IPS DF 4.7 (cell line): Measurements from ENCODE around the gene KRT4.
"Not testable (repeated sequence)": the region's sequence is repeated elsewhere in the genome, so short reads cannot be mapped to it uniquely, and the experiment has no call there.

Experiments
- DNase-seq: peaks from one replicate; pipeline ENCODE4 v3.0.0-alpha.2; 2013; ENCODE audit warnings: low spot score; ENCODE audit errors: extremely low read depth

KRT4 gene

GRCh38 chr12:52813885-52814709 lies at the start of gene KRT4:
Gene KRT4 (minus strand): TSS chr12:52814116. CDS start chr12:52814058, 58 bp downstream.
- DNase-seq = no peak

DNA sequence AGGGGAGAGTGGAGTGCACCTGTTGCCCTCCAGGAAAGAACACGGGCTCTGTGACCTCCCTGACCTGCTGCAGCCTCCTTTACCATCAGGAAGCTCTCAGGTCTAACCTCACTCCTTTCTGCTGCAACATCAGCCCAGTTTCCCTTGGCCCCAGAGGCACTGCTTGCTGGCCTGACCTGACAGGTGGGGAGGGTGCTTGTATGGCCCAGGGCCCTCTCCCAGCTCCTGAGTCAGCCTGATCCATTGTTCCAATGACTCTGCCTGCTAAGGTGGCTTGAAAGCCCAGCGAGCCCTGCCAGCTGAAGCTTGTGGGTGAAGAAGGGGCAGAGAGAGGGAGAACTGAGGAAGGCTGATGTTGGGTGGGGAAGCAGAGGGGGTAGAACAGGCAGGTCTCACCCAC lies 48.1 kb upstream of the KRT4 start:
- DNase-seq = no peak

DNA sequence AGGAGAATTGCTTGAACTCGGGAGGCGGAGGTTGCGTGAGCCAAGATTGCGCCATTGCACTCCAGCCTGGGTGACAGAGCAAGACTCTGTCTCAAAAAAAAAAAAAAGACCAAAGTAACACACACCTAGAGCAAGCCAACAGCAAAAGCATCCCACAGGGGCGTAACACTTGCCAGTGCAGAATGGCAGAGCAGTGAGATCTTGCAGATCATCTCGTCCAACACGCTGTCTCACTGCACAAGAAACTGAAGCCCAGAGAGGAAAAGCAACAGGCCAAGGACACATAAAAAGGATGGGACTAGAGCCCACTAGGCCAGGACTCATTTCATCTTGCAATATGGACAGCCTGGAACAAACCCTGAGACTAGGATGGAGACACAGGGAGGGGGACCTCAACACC lies 47.6 kb upstream of the KRT4 start:
- DNase-seq = no peak

GRCh38 chr12:52860102-52860823 lies 46.3 kb upstream of the KRT4 start:
- no peak for DNase-seq

- DNase-seq = no peak
These were observed 43.6 kb upstream of the KRT4 start for GRCh38 chr12:52857500-52857899.

GRCh38 chr12:52856787-52857186 lies 42.9 kb upstream of the KRT4 start:
- no peak for DNase-seq

DNA sequence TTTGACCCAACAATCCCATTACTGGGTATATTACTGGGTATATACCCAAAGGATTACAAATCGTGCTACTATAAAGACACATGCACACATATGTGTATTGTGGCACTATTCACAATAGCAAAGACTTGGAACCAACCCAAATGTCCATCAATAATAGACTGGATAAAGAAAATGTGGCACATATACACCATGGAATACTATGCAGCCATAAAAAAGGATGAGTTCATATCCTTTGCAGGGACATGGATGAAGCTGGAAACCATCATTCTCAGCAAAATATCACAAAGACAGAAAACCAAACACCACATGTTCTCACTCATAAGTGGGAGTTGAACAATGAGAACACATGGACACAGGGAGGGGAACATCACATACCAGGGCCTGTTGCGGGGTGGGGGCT lies 42.2 kb upstream of the KRT4 start:
- DNase-seq = not testable (repeated sequence)

DNA sequence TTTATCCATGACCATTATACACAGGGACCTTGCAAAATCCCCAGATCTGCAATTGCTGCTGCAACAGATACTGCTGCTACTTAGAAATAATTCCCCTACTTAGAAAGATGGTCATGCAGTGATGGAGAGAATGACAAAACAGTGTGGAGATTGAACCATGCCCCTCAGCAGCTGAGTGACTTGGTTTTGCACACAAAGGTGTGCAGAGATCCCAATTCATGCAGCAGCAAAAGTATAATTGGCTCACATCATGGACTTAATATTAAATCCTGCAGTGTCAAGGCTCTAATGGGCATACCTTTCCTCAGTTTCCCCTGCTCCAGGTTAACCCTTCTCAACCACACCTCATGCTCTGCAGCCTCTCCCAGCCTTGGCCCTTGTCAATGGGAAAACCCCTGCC lies 37.9 kb upstream of the KRT4 start:
- no peak for DNase-seq

DNA sequence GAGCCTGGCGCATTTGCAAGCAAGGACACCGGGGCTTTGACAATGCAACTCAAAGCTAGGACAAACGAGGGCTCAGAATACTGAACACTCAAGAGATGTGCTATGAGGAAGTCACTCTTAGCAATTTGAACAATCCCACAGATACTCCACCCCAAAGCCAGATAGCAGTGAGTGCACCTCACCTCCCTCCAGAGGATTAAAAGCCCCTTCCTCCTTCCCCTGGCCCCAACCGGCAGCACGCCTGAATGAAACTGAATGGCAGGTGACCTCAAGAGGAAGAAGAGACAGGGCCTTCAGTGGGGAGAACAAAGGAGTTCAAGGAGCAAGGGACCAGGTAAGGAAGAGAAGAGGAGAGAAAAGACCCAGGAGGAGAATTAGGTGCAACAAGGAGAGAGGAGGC lies 36.8 kb upstream of the KRT4 start:
- DNase-seq = no peak

DNA sequence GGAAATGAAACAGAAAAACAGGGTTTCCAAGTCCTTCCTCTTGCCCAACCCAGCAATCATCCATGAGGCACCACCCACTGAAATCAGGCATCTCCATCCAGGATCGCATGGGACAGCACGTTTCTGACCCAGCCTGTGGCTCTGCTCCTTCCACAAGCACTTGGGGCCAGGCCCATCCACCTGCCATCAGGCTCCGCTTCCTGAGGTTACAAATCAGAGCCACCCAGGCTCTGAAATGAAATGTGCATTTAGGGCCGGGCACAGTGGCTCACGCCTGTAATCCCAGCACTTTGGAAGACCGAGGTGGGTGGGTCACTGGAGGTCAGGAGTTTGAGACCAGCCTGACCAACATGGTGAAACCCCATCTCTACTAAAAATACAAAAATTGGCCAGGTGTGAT lies 35.6 kb upstream of the KRT4 start:
- no peak for DNase-seq

DNA sequence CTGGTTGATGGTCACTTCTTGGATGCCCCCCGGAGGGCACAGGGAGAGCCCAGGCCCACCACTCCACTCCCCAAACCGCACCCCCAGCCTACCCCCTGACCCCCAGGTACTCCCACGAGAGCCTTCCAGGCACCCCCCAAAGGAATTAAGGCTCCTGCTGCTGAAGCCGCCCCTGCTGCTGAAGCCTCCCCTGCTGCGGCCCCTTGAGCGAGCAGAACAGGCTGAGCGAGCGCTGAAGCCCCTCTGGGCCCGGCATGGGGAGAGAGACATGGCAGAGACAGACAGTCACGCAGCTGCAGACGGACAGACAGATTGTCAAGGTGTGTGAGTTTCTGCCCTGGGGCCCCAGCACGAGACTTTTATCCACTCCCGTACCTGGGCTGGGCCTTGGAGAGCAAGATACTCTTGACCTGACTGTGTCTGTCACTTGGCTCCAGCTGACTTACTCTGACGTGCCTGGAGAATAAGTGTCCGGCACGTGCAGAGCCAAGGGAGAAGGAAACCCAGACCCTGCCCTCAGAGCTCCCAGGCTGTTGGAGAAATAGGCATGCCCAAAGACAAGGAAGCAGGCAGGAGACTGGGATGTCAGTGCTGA lies 34.8 kb upstream of the KRT4 start, which contains the start of gene KRT78:
Gene KRT78, minus strand, starts transcription at position 334 of the 595 bp plus-strand sequence. Its CDS starts 64 bp downstream, at position 270.
- DNase-seq = no peak

- DNase-seq = no peak
These were observed 33.6 kb upstream of the KRT4 start for GRCh38 chr12:52847335-52848102.

GRCh38 chr12:52846356-52846970 lies 32.5 kb upstream of the KRT4 start:
- no peak for DNase-seq

DNA sequence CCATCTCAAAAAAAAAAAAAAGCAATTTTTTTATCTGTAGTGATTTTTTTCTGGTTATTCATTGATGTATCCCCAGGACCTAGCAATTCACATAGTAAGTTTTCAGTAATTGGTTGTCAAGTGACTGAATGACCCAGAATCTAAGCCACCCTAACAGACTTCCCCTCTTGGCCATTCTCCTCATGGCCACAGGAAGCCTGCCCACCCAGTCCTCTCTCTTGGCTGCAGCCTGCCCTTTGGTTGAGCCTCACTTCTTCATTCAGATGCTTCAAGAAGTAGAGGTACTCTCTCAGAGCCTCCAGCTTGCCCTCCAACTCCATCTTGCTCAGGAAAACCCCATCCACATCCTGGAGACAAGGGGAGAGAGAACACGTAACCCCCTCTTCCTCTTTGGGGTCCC lies 32.0 kb upstream of the KRT4 start:
- no peak for DNase-seq

DNA sequence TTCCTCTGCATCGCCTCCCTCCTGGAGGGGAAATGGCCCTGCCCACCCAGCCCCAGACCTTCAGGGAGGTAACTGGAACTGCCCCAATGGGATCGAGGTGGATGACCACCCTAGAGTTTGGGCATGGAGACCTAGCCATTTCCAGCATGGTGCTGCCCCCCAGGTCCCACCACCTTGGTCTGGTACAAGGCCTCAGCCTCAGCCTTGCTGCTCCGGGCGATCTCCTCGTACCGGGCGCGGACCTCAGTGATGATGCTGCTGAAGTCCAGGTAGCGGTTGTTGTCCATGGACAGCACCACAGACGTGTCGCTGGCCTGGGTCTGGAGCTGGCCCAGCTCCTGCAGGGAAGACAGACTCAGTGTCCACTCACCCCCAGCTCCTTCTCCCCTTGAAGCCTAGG lies 30.5 kb upstream of the KRT4 start:
- no peak for DNase-seq

DNA sequence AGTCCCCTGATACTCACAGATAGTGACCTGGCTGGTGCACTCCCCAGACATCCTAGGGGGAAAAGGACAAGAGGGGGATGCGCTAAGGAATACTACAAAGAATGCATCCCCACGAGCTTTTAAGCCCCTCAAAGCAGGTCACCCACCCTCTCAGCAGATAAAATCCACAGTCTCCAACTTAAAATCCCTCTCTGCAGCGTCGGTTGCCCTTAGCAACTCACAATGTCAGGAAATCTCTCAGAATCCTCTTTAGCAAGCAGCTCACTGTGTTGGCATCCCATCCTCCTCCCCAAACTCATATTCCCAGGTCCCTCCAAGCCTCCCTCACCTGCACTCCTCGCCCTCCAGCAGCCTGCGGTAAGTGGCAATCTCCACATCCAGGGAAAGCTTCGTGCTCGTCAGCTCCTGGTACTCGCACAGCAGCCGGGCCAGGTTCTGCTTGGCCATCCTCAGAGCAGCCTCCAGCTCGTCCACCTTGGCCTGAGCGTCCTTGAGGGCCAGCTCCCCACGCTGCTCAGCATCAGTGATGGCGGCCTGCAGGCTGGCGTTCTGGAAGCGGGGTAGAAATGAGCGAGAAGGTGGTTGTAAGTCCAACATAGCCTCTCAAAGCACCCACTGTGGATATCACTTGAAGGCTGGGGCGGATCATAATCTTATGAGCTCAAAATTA lies 25.7 kb upstream of the KRT4 start:
- no peak for DNase-seq

DNA sequence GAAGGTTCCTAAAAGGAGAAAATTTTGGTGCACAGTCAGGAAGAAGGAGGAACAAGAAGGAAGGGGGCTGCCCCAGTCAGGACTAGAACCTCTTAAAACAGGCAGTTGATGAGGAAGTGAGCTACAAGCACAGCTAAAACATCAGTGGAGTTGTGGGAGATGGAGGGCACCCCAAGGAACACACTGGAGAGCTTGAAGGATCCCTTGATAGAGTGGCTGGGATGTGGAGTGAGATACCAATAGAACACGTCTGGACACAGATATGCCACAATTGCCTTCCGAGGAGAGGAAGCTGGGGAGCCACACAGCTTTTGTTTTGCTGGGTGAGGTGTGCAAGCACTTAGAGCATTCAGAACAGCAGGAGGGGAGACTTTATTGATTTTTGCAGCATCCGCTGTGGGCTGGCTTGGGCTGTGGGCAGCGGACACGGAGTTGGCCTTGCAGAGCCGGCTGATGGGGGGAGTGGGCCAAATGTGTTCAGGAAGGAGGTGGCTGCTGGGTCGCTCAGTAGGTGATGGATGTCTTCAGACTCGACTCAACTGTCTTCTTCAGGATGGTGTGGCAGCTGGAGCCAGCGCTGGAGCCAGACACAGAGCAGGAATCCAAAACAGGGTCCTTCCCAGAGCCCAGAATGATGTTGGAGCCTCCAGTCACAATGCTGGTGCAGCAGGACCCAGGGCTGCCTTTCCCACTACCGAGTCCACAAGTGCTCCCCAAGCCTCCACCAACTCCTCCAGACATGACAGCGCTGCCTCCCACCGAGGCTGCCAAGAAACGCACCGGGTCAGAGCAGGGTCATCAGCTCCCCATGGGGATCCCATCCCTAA lies 24.9 kb upstream of the KRT4 start:
- no peak for DNase-seq

GRCh38 chr12:52837781-52838608 lies 24.1 kb upstream of the KRT4 start:
- no peak for DNase-seq

DNA sequence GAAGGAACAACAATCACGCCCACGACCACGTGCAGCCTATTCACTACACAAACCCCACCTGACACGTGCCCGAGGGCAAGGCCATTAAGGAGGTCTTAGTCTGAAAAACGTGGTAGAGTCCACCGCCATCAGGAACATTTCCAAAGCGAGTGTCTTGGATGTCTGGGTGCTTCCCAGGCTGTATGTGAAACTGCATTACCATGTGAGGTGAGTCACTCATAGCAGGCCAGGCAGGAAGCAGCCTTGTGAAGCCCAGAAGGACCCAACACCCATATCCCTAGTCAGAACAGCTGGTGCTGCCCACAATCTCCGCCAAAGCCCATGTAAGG lies 23.5 kb upstream of the KRT4 start:
- no peak for DNase-seq
